ENCODE data around the gene RLBP1. TPM values are rescaled to one million over a fixed set of nuclear protein-coding genes. Genes with fewer than 3 reads are reported as not detected.
"Not testable (repeated sequence)": the region's sequence is repeated elsewhere in the genome, so short reads cannot be mapped to it uniquely, and the experiment has no call there.

Gene RLBP1
- total RNA-seq, result not detected
- long read RNA-seq, result 0 reads

DNA sequence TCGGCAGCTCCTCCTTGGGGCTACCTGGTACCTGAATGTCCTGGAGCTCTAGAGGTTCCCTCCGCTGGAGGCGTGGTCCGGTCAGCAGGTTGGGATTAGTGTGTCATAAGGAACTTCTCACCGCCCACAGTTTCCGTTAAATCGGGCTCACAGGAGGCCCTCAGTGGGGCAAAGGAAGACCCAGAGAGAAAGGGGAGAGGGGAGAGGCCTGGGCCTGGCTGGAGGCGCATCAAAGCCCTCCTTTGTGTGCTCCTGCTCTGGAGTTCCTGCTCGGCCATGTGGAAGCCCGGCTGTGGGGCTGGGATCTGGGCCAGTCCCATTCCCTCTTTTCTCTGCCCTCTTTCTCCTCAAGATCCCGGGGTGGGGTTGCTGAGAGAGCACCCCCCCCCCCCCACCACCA is at the start of gene RLBP1:
Gene RLBP1, minus strand, starts transcription at position 37 of the 400 bp plus-strand sequence. CDS start 2,604 bp downstream, outside the sequence.
- no peak for DNase-seq
- ATAC-seq (ENCODE audit: poor library complexity), result no peak
- intact Hi-C loops (cut with DNase I), result no loop called here

DNA sequence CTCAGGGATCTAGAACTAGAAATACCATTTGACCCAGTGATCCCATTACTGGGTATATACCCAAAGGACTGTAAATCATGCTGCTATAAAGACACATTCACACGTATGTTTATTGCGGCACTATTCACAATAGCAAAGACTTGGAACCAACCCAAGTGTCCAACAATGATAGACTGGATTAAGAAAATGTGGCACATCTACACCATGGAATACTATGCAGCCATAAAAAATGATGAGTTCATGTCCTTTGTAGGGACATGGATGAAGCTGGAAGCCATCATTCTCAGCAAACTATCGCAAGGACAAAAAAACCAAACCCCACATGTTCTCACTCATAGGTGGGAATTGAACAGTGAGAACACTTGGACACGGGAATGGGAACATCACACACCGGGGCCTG is 28.8 kb upstream of the RLBP1 start:
- intact Hi-C loops (cut with DNase I); DNase-seq; ATAC-seq (ENCODE audit: poor library complexity): not testable (repeated sequence)

- ATAC-seq (ENCODE audit: poor library complexity), result no peak
- intact Hi-C loops (cut with DNase I), result no loop called here
Observed at GRCh38 chr15:89248584-89248983, 27.2 kb upstream of the RLBP1 start.

DNA sequence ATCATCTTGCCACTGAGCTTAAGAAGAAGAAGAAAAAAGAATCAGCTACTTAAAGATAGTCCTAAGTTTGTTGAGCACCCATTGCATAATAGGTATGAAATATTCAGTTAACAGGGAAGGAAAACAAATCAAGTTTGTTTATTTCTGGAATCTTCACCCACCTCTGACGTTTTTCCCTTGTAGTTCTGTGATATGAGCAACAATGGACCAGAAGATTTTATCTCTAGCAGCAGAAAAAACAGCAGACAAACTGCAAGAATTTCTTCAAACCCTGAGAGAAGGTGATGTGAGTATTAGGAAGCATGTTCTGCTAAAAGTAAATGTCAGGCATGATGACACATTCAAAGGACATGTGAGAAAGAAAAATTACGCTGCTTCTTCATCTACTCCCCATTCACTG is 26.1 kb upstream of the RLBP1 start:
- intact Hi-C loops (cut with DNase I), result no loop called here
- ATAC-seq (ENCODE audit: poor library complexity) (no peak), DNase-seq (no peak)

More at GRCh38 chr15:89248584-89248983, 27.2 kb upstream of the RLBP1 start:
- no peak for DNase-seq

GRCh38 chr15:89244574-89244903 is 23.2 kb upstream of the RLBP1 start:
- no peak for ATAC-seq (ENCODE audit: poor library complexity)
- intact Hi-C loops (cut with DNase I), result no loop called here
- DNase-seq, result no peak

DNA sequence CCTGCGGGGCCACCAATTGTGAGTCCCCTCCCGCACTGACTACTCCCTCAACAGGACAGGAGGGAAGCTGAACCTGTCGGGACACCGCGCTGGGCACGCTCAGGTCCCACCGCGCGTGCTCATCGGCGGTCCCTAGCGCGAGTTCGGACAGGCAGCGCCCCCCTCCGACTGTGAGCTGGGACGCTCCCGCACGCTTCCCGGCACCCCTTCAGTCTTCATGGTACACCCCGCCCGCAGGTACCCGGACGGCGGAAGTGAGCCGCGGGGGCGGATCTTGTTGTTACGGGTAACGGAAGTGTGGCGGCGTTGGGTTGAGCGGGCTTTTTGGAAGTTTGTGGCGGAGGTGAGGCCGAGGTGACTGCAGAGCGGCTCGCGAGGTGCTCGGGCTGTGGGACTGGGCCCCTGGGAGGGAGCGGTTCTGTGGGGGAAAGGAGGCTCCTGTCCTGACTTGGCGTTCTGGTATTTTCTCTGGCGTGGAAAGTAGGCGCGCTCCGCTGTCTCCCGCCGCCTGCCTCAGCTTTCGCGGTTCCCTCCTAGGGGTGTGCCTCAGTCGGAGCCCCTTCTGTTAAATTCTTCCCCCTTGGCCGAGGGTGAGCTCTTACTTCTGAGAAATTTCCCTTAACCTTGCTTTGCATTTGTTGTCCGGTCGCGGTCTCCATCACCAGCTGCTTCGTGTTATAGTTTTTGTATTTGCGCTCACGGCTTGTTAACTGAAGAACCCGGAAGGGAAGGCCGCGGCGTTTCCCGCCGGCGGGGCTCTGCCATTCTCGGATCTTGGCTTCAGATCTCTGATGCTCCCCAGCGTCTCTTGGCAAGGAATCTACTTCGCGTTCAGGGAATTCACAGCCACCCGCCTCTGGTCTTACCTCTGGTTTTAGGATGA is 22.6 kb upstream of the RLBP1 start, which contains the start of gene FANCI:
Gene FANCI, plus strand, starts transcription at position 289 of the 883 bp plus-strand sequence. CDS start 3,669 bp downstream, outside the sequence.
- ATAC-seq (ENCODE audit: poor library complexity) (peak; percentile 100), DNase-seq (peak; percentile 98)
- intact Hi-C loops (cut with DNase I), result no loop called here

- intact Hi-C loops (cut with DNase I), result no loop called here
- peak; percentile 43 for DNase-seq
- peak; percentile 48 for ATAC-seq (ENCODE audit: poor library complexity)
Observed at GRCh38 chr15:89243046-89243690, 21.8 kb upstream of the RLBP1 start.

DNA sequence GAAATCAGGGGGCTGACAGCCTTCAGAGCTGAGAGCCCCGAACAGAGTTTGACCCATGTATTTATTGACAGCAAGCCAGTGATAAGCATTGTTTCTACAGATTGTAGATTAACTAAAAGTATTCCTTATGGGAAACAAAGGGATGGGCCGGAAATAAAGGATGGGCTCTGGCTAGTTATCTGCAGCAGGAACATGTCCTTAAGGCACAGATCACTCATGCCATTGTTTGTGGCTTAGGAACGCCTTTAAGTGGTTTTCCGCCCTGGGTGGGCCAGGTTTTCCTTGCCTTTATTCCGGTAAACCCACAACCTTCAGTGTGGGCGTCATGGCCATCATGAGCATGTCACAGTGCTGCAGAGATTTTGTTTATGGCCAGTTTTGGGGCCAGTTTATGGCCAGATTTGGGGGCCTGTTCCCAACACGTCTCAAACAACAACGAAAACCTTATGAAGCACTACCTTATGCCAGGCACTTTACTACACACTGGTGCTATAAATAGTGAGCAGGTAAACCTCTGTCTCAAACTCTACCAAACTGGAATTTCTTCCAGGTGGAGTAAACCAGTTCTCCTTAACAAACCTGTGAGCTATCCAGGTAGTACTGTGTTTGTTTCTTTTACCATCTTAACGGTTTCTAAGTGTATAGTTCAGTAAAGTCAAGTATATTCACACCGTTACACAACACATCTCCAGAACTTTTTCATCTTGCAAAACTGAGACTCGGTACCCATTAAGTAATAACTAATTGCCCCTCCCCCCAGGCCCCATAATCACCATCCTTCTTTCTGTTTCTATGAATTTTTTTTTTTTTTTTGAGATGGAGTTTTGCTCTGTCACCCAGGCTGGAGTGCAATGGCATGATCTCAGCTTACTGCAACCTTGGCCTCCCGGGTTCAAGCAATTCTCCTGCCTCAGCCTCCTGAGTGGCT is 18.8 kb upstream of the RLBP1 start:
- DNase-seq; intact Hi-C loops (cut with DNase I); ATAC-seq (ENCODE audit: poor library complexity): not testable (repeated sequence)

DNA sequence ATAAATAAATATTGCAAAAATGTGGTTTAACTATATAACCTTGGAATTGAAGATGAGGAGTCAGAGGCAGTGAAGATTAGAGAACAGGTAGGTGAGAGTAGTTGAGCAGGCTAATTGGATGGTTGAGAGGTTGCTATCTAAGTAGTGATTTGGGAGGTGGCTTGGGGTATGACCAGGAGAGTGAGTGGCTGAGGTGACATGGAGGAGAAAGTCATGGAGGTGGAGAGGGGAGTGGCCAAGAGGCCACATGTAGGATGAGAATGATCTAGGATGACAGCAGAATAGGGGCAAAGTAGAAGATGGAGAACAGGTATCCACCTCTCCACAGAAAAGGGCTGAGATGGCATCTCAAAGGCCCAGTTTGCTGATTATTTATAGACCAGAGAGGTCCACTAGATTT is 10.5 kb upstream of the RLBP1 start:
- ATAC-seq (ENCODE audit: poor library complexity) (no peak), DNase-seq (no peak)
- intact Hi-C loops (cut with DNase I), result no loop called here

DNA sequence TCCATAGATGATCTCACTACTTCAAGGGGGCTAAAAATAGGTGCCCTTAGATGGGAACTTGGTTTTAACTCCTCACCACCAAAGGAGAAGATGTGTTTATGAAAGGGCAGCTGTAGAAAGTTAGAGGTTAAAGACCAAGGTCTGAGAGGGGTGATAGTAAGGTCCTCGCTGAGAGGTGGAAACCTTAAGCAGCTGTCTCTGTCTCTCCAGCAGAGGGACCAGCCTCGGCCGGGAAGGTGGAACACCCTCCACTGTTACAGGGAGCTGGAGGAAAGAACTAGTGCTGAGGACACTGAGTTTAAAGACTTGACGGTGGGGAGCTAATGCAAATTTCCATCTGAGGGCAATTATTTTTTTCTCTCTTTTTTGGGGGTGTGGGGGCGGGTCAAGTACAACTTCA is 8.9 kb upstream of the RLBP1 start:
- intact Hi-C loops (cut with DNase I), result no loop called here

GRCh38 chr15:89227425-89227824 is 6.0 kb upstream of the RLBP1 start:
- intact Hi-C loops (cut with DNase I), result no loop called here
- no peak for ATAC-seq (ENCODE audit: poor library complexity)
- DNase-seq, result no peak

More for the DNA sequence above, 8.9 kb upstream of the RLBP1 start:
- no peak for ATAC-seq (ENCODE audit: poor library complexity)
- no peak for DNase-seq

DNA sequence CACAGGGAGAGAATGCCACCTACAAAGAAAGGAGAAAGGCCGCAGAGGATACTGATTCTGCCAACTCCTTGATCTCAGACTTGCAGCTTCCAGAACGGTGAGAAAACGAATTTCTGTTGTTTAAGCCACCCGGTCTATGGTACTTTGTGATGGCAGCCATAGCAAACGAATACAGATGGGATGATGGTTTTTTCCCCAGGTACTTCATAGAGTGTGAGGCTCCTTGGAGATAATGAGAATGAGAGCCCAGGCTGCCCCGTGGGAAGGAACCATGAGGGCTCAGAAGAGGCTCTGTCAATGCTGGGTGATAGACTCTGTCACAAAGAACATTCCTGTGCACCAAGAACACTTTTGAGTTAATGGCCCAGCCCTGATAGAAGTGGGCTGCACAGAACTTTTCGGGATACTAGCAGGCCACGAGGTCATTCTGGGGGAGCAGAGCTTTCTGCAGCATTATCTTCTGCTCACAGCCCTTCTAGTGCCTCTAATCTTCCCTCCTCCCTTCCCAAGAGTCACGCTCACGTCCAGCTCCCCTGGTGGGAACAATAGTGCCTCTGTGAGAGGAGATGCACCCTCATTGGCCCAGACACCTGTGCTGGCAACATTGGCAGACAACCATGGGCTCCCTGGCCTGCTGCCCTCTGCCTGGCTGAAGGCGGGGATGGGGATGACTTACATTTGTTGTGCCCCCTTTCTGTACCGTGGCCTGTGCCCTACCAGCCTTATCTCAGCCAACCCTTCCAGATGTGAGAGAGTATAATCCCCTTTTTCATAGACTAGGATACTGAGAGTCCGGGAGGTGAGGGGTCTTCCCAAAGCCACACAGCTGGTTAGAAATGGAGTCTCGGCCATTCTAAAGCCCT is 5.2 kb upstream of the RLBP1 start:
- no peak for DNase-seq
- intact Hi-C loops (cut with DNase I), result no loop called here
- no peak for ATAC-seq (ENCODE audit: poor library complexity)

GRCh38 chr15:89225588-89225987 is 4.2 kb upstream of the RLBP1 start:
- ATAC-seq (ENCODE audit: poor library complexity) (no peak), DNase-seq (no peak)
- intact Hi-C loops (cut with DNase I), result no loop called here

DNA sequence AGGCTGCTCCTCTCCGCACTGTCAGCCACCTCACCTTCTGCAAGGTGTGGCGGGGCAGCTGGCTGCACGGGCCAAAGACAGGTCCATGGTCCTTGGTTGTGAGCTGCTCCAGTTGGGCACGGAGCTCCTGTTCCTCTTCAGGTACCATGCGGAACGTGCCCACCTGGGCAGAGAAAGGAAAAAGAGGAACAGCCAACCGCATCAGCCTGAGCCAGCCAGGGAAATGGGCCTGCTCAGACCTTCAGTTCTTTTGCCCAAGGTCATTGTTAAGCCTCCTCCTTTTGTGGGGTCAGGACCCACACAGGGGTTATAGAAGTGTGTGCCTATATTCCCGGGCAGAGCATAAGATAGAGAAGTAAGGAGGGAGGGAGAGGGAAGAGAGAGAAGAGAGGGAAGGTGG is 2.8 kb downstream of the RLBP1 start:
- ATAC-seq (ENCODE audit: poor library complexity), result no peak
- no peak for DNase-seq
- intact Hi-C loops (cut with DNase I), result no loop called here

- intact Hi-C loops (cut with DNase I), result no loop called here
- ATAC-seq (ENCODE audit: poor library complexity) (no peak), DNase-seq (no peak)
Observed at GRCh38 chr15:89217686-89218376, 3.5 kb downstream of the RLBP1 start.

DNA sequence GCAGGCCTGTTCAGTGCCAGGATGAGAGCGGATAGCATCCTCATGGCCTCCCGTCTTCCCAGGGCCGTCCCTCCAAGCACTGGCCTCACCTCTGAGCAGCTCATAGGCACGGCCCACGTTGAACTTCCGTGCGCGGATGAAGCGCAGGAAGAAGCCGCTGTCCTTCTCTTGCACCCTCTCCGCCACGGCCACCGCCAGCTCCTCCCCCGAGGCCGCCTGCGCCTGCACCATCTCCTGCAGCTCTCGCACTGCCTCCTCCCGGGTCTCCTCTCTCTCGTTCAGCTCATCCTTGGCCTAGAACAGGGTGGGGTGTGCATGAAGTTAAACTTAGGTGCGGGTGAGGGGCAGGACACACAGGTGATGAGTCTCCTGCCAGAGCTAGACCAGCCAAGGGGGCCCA is 4.3 kb downstream of the RLBP1 start:
- intact Hi-C loops (cut with DNase I), result no loop called here
- no peak for DNase-seq
- no peak for ATAC-seq (ENCODE audit: poor library complexity)

DNA sequence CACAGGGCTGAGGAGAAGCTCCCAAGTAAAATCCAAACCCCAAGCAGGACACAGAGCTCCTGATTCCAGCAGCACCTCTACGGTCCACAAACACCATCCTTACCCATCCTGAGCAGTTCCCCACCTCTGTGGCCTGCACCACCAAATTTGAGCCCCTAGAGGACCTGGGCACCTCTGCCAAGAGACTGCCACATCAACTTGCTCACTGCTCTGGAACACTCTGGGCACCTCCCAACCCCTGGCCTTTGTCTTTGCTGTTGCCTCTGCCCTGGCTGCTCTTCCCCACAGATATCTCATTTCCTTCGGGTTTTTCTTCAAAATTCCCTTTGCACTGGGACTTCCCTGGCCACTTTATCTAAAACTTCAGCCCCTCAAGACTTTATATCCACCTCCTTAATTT is 5.8 kb downstream of the RLBP1 start:
- DNase-seq, result no peak
- intact Hi-C loops (cut with DNase I), result no loop called here
- no peak for ATAC-seq (ENCODE audit: poor library complexity)

Measured in Right ventricle myocardium superior (tissue), 1 donor.